AML-193 (cell line): ENCODE measurements around the gene ATG9A.

Source experiments
- DNase-seq, 2 experiments: peaks; one replicate each; lab custom pipeline; 2025; lab: John Stamatoyannopoulos, UW

The ATG9A gene

DNA sequence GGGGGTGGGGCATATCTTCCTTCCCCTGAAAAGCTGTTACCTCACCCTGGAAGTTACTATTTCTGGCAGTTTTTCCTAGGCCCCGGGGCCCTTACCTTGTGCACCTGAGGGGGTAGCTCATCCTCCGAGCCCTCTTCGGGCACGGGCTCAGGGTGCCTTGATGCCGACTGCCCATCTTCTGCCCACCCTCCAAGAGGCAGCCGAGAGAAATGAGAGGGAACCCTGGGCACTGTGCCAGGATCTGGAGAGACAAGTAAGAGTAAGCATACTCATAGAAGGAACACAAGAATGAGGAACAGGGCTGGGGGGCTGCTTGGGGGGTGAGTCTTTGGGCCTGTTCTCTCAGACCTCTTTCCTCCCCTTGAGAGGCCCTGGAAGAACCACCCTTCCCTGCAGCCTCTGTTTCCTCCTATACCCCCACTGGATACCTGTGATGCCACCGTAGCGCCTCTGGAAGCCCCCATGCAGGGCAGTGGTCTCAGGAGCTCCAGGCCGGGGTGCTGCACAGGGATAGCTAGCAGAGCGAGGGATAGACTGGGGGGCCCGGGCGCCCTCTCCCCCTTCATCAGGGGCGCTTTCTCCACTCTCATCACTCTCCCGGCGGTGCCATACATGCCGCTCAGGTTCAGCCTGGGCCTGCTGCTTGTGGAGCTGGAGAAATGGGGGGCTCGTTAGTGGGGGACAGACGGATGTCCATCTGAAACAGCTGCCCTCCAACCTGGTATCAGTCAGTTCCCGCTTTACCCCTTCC is 8.6 kb downstream of the ATG9A start:
- no peak for DNase-seq

DNA sequence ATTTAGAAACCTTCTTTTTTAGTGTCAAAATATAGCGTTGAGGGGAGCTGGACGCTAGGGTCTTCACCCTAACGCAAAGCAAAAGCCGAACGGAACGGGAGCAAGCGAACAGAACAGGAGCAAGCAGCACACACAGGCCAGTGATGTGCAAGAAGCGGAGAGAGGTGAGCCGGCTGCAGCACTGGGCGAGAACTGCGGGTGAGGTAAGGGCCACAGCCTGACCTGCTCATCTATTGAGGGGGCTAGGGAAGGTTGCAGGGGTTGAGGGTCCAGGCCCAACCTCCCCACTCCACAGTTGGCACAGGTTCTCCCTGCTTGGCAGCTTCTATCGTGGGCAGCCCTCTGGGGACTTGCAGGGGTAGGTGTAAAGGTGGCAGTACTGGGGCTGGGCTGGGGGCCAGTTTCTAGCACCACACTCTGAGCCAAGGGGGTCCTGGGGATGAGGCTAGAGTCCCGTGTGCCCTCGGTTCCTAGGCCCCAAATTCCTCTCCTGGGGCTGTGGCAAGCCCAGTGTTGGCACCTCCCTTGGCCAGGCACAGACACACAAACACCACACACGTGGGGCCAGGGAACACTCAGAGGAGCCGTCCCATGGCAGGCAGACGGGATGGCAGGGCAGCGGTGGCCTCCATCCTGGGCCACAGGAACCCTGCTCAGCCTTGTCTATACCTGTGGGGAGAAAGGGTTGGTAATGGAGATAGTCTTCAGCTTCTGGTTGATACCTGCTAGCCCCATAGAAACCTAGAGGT is 9.5 kb downstream of the ATG9A start:
- no peak for DNase-seq

DNA sequence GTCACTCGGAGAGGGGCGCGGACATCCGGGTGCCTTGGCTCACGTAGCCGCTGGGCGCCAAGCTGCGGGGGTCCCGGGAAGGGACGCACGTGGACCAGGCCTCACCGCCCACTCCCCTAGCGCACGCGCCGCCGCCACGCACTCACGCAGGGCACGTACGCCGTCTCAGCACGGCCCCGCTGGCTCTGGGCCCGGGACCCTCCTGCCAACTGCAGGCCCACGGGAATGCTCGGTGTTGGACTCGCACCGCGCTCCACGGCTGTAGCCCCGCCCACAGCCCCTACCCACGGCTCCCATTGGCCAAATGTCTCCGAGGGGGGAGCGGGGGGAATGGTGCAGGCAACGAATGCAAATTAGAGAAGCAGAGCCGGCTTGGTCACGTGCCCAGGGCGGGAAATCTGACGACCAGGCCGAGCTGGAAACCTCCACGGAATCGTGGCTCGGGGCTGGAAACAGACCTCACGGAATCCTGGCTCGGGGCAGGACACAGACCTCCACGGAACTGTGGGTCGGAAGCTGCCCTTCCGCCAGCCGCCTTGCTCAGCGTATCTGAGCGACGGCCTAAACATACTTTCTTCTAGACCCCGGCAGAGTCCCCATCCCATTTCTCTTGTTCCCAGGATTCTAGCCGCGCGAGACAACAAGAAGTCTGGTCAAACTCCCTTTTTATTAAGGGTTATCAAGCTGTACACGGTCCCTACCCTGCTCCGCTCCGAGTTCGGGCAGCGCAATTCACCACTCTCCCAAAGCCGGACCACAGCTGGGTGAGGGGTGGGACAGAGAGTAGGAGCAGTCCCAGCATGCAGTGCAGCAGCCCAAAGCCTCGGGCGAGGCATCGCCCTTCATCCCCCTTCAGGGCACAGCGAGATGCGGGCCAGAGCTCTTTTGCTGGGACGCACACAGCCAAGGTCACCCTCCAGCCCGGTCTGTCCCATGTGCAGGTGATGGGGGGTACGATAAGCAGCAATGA is 10.4 kb downstream of the ATG9A start, which contains the start of gene ABCB6:
TSS of gene ABCB6 (minus strand) at position 227 of the 970 bp plus-strand sequence. CDS start 285 bp downstream, outside the sequence.
- no peak for DNase-seq

- no peak for DNase-seq
Observed at GRCh38 chr2:219218217-219218731, 11.2 kb downstream of the ATG9A start.

GRCh38 chr2:219216535-219216915 is 12.9 kb downstream of the ATG9A start:
- no peak for DNase-seq

DNA sequence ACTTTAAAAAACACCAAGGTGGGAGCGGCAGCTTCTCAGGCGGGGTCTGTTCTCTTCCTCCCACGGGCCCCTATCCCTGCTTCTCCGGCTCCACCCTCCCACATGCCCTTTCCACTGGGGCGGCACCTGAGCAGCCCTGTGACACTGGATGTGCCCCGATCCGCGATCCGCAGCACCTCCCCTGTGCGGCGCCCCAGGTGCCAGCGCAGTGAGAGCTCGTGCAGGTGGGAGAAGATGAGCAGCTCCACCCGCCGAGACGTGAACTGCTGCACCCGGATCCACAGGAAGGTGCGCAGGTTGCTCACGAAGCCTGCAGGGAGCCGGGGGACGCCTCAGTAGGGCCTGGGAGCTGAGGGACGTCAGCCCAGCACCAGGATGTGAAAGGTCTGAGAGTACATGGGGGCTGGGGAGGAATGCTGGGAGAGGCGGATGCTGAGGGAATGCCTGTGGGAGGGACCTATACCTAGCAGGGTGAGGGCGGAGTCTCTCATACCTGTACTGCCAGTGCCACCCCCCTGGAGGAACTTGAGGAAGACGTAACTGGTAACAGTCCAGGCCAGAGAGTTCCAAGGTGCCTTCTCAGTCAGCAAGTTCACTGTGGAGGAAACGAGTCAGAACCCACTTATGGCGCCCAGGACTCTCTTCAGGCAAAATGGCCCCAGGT is 13.4 kb downstream of the ATG9A start:
- no peak for DNase-seq

- DNase-seq, result no peak
Observed at GRCh38 chr2:219214786-219215185, 14.7 kb downstream of the ATG9A start.

DNA sequence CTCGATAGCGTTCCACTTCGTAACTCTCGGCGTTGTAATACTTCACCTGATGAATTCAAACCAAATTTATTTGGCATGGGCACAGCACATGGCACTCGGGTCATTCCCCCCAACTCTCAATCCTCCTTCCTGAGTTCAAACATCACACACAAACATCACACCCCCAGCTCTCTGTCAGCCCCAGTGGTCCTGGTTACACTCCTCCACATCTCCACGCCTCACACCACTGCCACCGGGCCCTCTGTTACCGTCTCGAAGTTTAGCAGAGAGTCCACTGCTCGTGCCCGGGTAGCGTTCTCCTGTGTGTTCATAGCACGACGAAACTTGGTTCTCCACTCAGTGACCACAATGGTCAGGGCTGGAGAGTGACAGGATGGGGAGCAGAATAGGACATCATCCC is 15.3 kb downstream of the ATG9A start:
- no peak for DNase-seq

GRCh38 chr2:219213486-219214071 is 15.9 kb downstream of the ATG9A start:
- DNase-seq, result no peak

DNA sequence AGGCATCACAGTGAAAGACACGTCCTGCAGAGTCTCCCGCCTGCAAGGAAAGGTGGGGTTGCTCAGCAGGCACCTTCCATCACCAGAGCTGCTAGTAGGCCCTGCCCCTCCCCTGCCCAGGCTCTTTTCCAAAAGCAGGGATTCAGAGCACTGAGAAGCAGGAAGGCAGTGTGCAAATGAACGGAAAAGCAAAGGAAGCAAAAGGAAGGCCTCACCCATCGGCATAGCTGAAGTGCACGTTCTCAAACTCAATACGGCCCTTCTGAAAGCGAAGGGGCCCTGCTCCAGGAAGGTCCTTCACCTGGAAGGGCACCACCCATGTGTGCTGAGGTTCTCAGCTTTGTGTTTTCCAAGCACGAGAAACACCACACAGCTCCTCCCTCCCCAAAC is 16.4 kb downstream of the ATG9A start:
- DNase-seq, result no peak

DNA sequence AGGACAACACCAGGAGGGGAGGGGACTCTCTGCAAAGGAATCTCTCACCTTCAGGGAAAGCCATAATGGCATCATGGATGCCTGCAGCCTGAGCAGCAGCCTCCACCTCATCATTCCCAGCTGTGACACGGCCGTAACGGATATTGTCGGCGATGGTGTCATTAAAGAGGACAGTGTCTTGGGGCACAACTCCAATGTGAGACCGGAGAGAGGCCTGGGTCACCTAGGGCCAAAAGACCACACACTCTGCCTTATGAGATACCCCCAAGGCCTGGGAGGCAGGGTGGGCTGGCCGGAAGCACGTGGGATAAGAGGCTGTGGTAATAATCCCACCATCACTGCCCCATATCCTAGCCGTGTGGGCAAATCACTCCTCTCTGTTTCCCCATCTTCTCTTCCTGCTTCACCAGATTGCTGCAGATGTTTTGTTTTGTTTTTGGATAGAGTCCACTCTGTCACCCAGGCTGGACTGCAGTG is 18.5 kb downstream of the ATG9A start:
- no peak for DNase-seq

- no peak for DNase-seq
Observed at GRCh38 chr2:219210196-219210885, 19.1 kb downstream of the ATG9A start.

GRCh38 chr2:219209236-219210195 is 19.9 kb downstream of the ATG9A start:
- no peak for DNase-seq

DNA sequence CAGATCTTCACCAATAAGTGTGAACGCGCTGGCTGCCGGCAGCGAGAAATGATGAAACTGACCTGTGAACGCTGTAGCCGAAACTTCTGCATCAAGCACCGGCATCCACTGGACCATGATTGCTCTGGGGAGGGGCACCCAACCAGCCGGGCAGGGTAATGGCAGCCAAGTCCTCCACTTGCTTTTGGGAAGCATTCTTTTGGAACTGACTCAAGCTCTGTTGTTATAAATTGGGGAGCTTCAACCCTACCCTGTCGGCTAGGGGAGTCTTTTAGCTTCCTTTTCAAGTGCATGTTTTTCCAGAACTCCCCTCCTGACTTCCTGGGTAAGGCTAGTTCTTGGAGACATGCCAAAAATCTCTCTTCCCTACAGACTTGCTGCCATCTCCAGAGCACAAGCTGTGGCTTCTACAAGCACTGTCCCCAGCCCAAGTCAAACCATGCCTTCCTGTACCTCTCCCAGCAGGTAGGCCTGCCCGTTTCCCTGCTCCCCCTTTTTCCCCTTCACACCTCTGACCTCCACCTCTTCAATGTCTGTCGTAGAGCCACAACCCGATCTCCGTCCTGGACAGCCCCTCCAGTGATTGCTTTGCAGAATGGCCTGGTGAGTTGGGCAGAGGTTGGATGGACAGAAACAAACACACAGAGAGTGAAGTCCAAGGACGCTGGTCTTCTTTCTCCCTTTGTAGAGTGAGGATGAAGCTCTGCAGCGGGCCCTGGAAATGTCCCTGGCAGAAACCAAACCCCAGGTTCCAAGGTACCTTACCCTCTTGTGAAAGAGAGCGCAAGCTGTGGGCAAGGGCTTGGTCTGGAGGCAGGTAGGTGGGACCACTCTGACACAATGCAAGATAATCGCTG is 21.3 kb downstream of the ATG9A start:
- DNase-seq, result no peak

- DNase-seq, result no peak
Observed at GRCh38 chr2:219207134-219207883, 22.1 kb downstream of the ATG9A start.

GRCh38 chr2:219206328-219207133 is 22.9 kb downstream of the ATG9A start, which contains the start of gene ZFAND2B:
Gene ZFAND2B, plus strand, starts transcription at chr2:219206782. Its CDS starts 206 bp downstream, at chr2:219206988.
- DNase-seq, result peak; percentile 83 to 90

DNA sequence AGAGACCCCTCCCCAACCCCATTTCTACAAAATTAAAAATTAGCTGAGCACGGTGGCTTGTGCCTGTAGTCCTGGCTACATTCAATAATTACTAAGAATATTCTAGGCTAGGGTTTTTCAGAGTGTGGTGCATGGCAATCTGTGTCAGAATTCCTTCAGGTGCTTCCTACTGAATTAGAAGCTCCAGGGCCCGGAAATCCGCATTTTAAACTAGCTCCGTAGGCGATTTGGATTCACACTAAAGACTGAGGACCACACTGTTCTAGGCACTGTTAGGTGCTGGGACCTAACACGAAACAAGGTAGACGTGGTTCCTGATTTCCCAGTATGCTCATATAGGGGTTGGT is 23.5 kb downstream of the ATG9A start:
- DNase-seq, result no peak
